GM19452 (cell line): Measurements from ENCODE around the gene USP34.
"Not testable (repeated sequence)": the region's sequence is repeated elsewhere in the genome, so short reads cannot be mapped to it uniquely, and the experiment has no call there.

Experiments used
- ATAC-seq: cut with Tn5 transposase; IDR thresholded peaks from one replicate; pipeline ENCODE4 v1.9.1; 2021; ENCODE audit not compliant: unreplicated experiment

The USP34 gene, protein sequence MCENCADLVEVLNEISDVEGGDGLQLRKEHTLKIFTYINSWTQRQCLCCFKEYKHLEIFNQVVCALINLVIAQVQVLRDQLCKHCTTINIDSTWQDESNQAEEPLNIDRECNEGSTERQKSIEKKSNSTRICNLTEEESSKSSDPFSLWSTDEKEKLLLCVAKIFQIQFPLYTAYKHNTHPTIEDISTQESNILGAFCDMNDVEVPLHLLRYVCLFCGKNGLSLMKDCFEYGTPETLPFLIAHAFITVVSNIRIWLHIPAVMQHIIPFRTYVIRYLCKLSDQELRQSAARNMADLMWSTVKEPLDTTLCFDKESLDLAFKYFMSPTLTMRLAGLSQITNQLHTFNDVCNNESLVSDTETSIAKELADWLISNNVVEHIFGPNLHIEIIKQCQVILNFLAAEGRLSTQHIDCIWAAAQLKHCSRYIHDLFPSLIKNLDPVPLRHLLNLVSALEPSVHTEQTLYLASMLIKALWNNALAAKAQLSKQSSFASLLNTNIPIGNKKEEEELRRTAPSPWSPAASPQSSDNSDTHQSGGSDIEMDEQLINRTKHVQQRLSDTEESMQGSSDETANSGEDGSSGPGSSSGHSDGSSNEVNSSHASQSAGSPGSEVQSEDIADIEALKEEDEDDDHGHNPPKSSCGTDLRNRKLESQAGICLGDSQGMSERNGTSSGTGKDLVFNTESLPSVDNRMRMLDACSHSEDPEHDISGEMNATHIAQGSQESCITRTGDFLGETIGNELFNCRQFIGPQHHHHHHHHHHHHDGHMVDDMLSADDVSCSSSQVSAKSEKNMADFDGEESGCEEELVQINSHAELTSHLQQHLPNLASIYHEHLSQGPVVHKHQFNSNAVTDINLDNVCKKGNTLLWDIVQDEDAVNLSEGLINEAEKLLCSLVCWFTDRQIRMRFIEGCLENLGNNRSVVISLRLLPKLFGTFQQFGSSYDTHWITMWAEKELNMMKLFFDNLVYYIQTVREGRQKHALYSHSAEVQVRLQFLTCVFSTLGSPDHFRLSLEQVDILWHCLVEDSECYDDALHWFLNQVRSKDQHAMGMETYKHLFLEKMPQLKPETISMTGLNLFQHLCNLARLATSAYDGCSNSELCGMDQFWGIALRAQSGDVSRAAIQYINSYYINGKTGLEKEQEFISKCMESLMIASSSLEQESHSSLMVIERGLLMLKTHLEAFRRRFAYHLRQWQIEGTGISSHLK (N-terminal part only)

DNA sequence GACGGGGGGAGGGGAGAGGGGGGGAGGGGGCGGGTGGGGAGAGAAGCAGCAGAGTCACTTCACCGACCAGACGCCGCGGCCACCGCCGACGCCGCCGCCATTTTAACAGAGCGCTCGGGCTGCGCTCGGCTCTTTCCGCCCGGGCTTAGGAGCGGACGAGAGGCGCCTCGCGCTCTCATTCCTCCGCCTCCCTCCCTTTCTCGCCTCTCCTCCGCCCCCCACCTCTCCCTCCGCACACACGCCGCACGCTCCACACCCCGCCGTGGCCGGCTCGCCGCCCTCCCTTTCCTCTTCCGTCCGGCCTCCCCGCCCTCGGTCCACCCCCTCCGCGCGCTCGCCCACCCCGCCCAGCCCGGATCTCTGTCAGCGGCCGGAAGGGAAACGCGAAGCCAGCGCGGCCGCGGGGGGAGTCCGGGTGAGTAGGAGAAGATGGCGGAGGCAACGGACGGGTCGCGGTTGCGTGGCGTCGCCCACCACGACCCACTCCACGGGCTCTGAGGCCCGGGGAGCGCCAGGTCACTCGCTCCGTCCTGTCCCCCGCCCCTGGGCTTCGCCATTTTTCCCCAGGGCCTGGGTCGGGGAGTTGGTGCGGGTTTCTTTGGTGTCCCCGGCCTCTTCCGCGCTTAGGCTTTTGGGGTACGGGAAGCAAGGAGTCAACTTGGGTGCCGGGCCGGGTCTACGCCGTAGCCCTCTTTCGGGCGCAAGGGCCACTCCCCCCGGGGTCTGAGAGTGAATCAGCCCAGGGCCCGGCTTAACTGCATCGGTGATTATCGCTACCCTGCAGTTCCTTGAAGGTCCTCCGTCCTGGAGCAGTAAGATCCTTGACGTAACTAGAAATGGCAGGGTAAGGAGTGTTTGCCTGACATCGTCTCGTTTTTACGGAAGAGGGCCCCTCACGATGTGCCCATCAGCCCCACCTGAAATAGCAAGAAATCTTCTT is at the start of gene USP34:
USP34 (minus strand) TSS at position 123 of the 940 bp plus-strand sequence. CDS start 395 bp downstream, outside the sequence.
- ATAC-seq = peak; percentile 68

DNA sequence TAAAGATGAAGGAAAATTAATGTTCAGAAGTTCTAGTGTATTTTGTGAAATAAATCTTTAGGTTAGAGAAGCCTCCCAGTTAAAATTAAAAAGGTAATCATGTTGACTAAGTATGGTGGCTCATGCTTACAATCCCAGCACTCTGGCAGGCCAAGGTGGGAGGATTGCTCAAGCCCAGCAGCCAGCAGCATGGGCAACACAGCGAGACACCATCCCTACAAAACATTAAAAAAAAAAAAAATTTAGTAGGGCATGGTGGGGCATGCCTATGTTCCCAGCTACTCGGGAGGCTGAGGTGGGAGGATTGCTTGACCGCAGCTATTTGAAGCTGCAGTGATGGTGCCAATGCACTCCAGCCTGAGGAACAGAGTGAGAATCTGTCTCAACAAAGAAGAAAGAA is 49.4 kb upstream of the USP34 start:
- ATAC-seq = no peak

DNA sequence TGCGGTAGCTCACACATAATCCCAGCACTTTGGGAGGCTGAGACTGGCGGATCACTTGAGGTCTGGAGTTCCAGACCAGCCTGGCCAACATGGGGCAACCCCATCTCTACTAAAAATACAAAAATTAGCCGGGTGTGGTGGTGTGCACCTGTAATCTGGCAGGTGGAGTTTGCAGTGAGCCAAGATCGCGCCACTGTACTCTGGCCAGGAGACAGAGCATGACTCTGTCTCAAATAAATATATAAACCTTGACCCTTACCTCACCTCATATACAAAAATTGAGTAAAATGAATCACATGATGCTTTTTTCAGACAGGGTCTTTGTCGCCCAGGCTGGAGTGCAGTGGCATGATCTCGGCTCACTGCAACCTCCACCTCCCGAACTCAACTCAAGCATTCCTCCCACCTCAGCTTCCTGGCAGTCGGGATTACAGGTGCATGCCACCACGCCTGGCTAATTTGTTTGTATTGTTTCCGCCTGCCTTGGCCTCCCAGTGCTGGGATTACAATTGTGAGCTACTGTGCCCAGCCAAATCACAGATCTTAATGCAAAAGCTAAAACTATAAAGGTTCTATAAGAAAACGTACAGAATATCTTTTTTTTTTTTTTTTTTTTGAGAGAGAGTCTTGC is 42.0 kb upstream of the USP34 start:
- ATAC-seq = no peak

DNA sequence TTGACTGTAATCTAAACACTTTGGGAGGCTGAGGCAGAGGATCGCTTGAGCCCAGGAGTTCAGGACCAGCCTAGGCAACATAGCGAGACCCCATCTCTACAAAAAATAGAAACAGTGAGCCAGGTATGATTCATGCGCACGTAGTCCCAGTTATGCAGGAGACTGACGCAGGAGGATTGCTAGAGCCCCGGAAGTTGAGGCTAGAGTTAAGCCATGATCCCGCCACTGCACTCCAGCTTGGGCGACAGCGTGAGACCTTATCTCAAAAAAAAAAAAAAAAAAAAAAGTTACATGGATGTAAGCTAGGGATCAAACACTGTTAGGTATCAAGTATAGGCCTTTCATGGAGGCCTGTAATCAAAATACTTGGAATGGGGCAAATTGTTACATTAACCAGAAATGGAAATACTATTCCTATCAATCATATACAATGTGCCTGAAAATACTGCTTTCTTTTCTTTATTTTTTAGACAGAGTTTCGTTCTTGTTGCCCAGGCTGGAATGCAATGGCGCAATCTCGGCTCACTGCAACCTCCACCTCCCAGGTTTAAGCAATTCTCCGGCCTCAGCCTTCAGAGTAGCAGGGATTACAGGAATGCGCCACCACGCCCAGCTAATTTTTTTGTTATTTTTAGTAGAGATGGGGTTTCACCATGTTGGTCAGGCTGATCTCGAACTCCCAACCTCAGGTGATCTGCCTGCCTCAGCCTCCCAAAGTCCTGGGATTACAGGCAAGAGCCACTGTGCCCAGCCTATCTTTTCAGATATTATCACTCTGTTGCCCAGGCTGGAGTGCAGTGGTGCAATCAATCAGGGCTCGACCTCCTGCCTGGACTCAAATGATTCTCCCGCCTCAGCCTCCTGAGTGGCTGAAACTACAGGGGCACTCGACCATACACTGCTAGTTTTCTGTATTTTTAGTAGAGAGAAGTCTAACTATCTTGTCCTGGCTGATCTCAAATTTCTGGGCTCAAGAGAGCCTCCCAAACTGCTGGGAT is 40.1 kb upstream of the USP34 start:
- ATAC-seq = no peak

DNA sequence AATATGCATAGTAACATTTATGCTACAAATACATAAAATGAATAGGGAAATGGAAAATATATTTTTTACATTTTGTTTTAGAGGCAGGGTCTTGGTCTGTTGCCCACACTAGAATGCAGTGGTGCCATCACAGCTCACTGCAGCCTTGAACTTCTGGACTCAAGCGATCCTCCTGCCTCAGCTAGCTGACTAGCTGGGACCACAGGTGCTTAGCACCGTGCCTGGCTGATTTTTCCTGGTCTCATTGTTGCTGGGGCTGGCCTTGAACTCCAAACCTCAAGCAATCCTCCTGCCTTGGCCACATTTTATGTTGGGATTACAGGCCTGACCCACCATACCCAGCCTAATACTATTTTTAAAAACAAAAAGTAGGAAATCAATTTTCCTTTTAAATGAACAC is 34.1 kb upstream of the USP34 start:
- ATAC-seq = no peak

DNA sequence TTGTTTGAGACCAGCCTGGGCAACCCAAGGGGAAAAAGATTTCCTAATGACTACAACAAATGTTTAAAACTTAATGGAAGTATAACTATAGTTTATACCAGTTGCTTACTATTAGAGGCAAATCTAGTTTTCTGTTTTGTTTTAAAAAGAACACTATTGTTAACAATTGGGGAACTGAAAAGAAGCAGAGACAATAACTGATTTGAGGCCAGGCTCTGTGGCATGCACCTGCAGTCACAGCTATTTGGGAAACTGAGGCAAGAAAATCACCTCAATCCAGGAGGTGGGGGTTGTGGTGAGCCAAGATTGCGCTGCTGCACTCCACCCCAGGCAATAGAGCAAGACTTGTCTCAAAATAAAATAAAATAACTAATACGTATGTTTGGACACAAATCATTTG is 28.2 kb upstream of the USP34 start:
- ATAC-seq = no peak

DNA sequence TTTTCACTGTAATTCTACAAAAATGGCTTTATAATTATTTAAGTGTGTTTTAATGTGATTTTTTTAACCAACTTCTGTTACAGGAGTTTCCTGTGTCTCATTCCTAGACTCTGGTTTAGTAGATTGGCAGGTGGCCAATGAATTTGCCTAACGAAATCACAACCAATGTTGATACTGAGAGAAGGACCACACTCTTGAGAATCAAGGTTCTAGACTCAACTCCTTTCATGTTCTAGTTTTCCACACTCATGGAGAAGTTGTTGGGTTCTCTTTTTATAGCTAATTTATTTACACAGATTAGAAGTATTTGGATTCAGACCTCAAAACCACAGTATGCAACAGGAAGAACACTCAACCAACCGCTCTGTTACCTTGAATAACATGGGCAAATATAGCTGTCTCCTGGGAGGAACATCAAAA is 22.6 kb upstream of the USP34 start:
- no peak for ATAC-seq

DNA sequence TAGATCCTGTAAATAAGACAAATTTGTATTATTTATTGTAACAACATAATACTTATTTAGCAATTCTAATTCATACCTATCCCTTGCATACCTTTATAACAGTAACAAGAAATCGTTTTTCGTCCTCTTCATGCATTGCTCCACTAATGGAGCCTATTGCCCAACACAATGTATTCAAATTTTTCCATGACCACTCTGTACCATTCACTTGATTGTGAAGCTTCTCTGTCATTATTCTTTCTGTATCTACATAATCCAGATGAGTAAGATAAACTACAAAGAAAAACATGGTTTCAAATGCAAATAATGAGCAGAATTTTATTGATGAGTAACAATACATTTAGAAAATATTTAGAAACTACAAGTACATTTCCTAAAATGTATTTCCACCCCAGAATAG is 21.6 kb upstream of the USP34 start:
- no peak for ATAC-seq

DNA sequence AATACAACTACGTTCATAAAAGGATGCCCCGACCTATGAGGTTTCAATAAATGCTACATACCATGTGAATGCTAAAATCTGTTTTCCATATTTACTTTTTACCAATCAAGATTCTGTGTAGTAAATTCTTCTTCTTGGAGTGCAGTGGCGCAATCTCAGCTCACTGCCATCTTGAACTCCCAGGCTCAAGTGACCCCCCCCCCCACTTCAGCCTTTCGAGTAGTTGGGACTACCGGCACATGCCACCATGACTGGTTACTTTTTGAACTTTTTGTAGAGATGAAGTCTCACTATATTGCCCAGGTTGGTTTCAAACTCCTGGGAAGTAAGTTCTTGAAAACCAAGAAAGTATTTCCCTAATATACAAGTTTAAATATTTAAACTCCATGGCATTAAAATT is 14.4 kb upstream of the USP34 start:
- no peak for ATAC-seq

DNA sequence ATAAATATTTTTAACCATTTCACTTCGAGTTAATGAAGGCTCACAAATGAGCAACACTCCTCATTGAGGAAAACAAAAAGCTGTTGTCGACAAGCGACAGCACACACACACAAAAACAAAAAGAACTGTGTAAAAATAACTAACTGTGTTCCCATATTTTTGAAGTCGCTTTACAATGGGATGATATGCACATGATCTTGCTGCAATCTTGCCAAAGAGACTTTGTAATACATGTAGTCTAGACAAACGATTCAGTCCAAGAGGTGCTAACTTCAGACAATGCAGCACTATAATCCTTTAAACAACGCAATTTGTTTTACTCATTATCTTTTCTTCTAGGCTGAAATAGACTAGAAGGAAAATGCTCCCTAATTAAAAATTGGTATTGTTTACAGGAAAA is 7.2 kb upstream of the USP34 start:
- ATAC-seq = no peak

DNA sequence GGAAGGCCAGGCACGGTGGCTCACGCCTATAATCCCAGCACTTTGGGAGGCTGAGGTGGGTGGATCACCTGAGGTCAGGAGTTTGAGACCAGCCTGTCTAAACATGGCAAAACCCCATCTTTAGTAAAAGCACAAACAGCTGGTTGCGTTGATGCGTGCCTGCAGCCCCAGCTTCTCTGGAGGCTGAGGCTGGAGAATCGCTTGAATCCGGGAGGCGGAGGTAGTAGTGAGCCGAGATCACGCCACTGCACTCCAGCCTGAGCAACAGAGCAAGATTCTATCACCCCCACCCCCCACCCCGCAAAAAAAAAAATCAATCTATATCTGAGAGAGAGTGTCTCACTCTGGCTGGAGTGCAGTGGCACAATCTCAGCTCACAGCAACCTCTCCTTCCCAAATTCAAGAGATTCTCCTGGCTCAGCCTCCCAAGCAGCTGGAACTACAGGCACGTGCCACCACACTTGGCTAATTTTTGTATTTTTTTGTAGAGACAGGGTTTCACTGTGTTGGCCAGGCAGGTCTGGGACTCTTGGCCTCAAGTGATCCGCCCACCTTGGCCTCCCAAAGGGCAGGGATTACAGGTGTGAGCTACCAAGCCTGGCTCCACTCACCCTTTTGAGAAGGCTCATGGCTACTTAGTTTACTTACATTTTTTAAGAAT is 6.2 kb upstream of the USP34 start:
- not testable (repeated sequence) for ATAC-seq

DNA sequence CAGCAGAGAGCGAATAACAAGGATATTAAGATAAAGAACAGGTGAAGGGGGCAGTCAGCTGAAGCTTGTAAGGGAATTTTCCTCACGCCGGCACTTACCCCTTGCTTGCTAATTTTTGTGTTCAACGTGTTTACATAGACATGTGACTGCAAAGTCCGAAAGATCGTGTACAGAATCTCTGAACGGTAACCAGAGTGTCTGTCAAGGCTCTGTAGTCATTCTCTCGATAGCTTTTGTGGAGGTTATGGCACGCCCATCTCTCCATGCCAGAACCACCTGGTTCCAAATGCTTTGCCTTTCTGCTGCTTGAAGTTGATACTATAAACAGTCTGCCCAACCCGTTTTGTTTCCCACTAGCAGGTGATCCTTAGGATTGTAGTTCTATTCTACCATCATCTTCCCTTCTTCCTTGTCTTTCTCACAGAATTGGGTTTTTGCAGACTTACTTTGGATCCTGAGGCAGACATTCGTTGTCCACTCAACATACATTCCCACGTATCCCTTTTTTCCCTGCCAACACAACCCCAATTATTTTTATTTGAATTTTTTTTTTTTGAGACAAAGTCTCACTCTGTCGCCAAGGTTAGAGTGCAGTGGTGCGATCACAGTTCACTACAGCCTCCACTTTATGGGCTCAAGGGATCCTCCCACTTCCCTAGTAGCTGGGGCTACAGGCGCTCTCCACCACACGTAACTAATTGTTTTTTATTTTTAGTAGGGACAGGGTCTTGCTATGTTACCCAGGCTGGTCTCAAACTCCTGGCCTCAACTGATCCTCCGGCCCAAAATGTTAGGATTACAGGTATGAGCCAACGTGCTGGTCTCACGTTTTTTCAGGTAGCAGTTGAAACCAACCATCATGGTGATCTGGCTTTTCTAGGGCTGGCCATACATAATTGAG is 1.3 kb upstream of the USP34 start:
- ATAC-seq = no peak

DNA sequence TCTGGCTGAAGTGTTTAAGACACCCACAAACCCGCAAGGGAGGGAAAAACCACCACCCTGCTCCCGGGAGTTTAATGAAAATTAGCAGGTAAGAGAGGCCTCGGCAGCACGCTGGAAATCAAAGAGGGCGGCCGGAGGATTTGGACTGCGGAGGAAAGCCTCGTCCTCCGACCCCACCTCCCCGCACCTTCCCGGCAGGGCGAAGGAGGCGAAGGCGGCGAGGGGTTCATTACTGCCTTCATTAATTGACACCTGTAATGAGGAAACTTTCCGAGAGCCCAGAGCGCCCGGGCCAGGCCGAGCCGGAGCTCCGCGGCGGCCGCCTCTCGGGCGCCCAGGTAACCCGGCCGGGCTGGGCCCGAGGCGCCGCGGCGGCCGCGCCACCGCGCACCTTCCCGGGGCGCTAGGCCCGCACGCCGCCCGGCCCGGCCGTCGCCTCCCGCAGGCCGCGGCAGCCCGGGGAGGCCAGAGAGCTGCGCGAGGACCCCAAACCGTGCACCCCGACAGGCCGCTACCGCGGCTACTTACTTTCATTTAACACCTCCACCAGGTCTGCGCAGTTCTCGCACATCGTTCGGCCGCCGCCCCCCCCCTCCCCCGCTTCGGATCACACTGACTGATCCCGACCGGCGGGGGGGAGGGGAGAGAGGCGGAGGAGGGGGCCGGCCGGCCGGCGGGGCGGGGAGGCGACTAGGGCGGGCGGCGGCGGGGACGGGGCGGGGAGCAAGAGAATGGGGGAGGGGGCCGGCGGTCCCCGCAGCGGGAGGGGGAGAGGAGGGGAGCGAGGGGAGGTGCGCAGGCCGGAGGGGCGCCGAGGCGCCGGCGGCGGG is 550 bp downstream of the USP34 start:
- ATAC-seq = peak; percentile 35

DNA sequence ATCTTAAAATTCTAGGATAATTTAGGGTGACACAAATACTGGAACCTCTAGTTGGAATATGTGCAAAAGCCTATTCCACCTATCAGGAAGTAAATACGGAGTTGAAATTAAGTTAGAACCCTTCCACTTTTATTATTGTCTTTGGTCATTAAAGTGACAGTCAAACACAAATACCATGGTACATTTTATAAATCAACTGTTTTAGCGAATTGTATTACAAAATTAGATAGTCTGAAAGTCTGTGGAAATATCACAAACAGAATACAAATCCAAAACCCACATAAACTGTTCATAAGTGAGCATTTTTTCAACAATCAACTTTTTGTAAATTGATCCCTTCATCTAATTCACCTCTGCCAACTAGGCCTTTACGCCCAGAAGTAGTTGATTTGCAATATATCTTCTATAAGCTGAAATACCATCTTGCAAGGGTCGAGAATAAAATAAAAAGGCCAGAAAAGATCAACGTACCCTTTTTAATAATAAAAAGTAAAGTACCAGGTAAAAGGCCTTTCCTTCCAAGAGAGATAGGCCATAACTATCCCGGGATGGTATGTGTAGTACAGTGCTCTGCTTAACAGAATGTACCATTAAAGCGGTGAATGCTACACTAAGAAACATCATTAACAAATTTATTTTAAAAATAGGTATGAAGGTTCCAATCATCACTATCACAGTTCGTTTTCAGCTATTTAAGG is 1.3 kb downstream of the USP34 start:
- no peak for ATAC-seq

DNA sequence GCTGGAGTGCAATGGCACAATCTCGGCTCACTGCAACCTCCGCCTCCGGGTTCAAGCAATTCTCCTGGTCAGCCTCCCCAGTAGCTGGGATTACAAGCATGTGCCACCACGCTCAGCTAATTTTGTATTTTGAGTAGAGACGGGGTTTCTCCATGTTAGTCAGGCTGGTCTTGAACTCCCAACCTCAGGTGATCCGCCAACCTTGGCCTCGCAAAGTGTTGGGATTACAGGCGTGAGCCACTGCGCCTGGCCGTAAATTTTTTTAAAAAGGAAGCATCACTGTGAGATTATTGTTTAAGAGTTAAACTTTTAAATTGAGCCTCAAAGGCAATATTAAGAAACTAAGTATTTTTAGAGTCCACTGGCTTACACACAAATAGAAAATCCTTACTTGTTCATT is 2.7 kb downstream of the USP34 start:
- not testable (repeated sequence) for ATAC-seq

DNA sequence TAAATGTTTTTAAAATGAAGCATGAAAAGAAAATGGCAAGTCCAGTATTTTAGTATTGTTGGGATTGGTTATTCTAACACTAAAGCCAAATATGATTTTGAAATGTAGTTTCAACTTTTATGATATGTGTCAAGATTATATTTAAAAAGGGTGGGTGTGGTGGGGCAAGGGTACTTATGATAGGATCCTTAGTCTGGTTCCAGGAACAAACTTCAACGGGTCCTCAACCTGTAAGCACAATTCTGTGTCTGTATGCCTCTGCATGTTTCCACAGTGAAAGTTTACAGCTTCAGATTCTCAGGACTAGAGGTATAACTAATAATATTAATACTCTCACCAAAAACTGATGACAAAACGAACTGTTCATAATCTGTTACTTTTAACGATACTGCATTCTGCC is 5.8 kb downstream of the USP34 start:
- no peak for ATAC-seq
